ENCODE results near the gene CLDN15. TPM values are rescaled to one million over a fixed set of nuclear protein-coding genes. Genes with fewer than 3 reads are reported as not detected.
"Not testable (repeated sequence)": the region's sequence is repeated elsewhere in the genome, so short reads cannot be mapped to it uniquely, and the experiment has no call there.

CLDN15 gene
- total RNA-seq, result 2.9 TPM

DNA sequence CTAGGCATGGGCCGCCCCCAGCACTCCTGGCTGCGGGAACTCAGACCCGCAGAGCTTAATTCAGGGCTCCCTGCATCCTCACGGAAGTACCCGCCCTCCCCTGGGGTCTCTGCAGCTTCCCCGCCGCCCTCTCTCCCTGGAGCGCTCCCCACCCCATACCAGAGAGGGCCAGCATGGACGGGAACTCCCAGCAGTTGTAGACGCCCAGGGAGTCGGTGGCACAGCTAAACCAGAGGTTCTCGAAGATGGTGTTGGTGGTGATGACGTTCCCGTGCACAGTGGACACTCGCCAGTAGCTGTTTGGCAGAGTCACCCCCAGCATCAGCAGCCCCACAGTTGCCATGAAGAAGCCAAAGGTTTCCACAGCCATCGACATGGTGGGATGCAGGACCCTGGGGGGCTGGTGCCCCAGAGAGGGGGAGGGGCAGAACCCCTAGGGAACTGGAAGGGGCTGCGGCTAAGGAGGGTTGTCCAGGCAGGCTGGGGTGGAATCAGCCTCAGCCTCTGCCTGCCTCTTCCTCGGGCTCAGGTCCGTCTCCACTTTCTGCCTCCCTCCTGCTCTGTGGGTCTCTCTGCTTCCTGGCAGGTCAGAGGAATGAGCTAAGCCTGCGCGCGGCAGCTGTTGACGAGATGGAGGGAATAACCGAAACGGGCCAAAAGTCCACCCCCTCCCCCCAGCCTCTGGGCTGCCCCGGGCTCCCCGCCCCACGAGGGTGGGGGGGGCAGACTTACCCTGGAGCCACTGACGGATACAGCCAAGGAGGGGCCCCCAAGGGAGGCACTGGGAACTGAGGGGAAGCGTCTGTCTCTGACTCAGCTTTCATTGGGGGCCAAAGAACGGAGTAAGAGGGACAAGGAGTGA is at the start of gene CLDN15:
Gene CLDN15, minus strand, starts transcription at position 597 of the 862 bp plus-strand sequence. Its CDS starts 221 bp downstream, at position 376.
- no peak for FAIRE-seq
- peak in 1 of 2 donors; percentile 29 for DNase-seq (ENCODE audit: low spot score in 2 of 2)

- FAIRE-seq, result no peak
These were observed 49.4 kb upstream of the CLDN15 start for GRCh38 chr7:101287032-101287431.

DNA sequence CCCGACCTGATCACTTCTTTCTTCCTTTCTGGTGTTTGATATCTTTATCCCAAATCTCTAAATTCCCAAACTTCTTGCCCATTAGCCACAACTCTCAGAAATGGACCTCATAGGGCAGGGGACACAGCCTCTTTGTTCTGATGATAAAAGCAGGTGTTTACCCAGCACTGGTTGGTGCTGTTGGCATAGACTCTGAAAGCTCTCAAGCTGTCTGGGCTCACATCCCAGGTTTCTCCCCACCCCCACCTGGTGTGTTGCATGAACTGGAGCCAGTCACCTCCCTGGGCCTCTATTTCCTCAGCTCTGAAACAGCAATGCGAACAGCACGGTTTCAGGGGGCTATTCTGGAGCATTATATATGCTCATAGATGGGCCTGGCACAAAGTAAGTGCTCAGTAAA is 48.3 kb upstream of the CLDN15 start:
- FAIRE-seq; DNase-seq (ENCODE audit: low spot score in 2 of 2): not testable (repeated sequence)

More at GRCh38 chr7:101287032-101287431, 49.4 kb upstream of the CLDN15 start:
- DNase-seq (ENCODE audit: low spot score in 2 of 2), result no peak

DNA sequence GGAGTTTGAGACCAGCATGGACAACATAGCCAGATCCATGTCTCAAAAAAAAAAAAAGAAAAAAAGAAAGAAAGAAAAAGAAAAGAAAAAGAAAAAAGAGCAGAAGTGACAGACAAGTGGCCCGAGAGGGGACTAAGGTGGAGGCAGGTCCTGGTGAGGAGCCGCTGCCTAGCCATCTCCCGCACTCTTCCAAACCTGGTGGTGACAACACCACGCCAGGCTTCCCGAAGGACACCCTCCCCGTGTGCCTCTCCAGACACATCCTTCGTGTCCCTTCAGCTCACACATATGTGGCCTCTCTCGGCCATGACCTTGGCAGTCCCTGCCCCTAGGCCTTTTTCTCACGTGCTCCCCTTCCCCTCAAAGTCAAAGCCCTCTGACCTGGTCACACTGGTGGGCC is 47.6 kb upstream of the CLDN15 start:
- no peak for FAIRE-seq
- DNase-seq (ENCODE audit: low spot score in 2 of 2), result no peak

DNA sequence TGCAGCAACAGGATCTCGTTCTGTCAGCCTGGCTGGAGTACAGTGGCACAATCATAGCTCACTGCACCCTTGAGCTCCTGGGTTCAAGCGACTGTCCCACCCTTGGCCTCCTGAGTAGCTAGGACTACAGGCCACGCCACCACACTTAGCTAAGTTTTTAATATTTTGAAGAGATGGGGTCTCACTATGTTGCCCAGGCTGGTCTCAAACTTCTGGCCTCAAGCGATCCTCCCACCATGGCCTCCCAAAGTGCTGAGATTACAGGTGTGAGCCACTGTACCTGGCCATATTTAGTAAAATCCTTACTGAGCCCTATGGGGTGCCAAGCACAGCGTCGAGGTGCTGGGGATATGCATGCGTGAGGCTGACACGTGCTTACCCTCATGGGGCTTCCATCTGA is 43.3 kb upstream of the CLDN15 start:
- DNase-seq (ENCODE audit: low spot score in 2 of 2); FAIRE-seq: not testable (repeated sequence)

DNA sequence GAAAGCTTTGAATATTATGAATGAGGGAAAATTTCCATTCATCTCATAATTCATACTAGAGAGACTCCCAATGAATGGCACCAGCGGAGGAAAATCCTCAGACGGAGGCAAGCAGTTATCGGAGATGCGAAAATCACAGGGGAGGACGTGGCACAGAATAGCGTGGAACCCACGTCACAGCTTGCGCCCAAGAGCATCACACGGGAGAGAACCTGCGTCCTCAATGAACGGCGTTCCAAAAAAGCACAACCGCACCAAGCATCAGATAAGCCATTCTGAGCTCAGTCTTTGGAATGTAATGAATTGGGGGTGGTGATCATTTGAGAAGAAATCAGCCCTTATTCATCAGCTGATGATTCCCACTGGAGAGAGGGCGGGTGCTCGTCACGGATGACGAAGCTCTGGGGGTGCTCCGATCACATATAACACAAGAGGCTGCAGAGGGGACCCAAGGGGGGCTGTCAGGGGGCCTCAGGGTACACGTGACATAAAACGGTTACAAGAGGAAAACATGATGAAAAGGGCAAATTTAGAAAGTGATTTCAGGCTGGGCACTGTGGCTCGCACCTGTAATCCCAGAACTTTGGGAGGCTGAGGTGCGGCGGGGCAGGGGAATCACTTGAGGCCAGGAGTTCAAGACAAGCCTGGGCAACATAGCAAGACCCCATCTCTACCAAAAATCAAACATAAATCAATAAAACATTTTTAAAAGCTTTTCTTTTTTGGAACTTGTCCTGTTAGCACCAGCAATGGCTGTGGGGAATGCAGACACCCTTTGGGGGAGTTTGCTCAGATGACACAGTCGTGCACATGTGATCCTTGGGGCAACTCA is 41.1 kb upstream of the CLDN15 start:
- no peak for FAIRE-seq
- DNase-seq (ENCODE audit: low spot score in 2 of 2), result no peak

DNA sequence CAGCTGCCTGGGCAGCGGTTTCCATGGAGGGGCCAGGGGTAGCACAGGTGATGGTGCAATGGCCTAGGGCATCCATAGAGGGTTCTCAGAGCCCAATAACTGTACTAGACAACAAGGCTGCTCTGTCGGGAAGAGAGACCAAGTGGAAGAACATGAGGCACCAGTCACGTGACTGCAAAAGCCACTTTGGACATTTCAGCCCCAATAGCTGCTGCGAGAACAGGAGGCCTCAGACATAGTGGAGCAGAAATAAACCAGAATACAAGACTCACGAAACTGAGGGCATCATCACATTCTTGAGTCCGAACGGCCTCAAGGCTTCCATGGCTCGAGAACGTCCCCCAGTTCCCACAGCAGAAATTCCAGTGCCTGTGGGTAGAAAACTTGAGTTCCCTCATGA is 39.6 kb upstream of the CLDN15 start:
- DNase-seq (ENCODE audit: low spot score in 2 of 2) (no peak), FAIRE-seq (no peak)

DNA sequence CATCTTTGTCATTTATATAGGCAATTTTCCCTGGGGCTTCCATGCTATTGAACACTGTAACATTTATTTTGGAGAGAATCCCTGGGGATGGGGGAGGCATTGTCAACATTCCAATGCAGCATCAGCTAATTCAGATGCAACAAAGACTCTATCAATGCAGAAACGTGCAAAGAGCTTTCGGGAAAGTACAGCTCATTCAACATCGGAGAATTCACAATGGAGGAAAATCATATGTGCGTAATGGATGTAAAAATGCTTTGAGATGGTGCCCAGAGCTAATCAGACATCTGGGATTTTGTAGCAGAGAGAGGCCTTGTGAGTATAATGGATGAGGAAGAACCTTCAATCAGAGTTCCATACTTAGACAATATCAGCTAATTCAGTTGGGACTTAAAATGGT is 35.6 kb upstream of the CLDN15 start:
- DNase-seq (ENCODE audit: low spot score in 2 of 2) (no peak), FAIRE-seq (no peak)

DNA sequence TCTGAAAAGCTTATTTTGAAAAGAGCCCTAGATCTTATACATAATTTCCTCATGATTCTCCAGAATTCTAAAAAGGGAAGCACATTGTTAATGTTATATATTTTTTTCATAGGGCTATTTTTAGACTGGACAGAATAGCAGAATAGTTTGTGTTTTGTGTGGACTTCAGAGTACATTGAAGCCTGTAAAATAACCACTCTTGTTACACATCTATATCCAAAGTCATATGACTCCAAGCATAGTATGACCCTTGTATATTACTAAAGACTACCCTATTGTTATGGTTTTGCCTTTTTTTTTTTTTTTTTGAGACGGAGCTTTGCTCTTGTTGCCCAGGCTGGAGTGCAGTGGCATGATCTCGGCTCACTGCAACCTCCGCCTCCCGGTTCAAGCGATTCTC is 33.4 kb upstream of the CLDN15 start:
- no peak for DNase-seq (ENCODE audit: low spot score in 2 of 2)
- FAIRE-seq, result no peak

DNA sequence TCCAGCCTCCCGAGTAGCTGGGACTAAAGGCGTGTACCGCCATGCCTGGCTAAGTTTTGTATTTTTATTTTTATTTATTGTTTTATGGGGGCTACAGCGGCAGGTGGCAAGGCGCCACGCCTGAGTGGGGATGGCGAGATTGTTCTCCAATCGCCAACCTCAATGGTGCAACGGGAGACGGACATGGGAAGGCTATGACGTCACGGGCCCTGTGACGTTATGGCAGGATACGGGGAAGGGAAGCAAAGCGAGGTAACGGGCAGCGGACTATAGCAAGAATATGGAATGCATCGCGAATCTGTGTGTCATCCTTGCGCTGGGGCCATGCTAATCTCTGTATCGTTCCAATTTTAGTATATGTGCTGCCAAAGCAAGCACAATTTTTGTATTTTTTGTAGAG is 32.1 kb upstream of the CLDN15 start:
- no peak for DNase-seq (ENCODE audit: low spot score in 2 of 2)
- no peak for FAIRE-seq

GRCh38 chr7:101265622-101266516 is 28.3 kb upstream of the CLDN15 start:
- DNase-seq (ENCODE audit: low spot score in 2 of 2), result no peak
- no peak for FAIRE-seq

GRCh38 chr7:101264102-101264706 is 26.6 kb upstream of the CLDN15 start:
- FAIRE-seq; DNase-seq (ENCODE audit: low spot score in 2 of 2): not testable (repeated sequence)

DNA sequence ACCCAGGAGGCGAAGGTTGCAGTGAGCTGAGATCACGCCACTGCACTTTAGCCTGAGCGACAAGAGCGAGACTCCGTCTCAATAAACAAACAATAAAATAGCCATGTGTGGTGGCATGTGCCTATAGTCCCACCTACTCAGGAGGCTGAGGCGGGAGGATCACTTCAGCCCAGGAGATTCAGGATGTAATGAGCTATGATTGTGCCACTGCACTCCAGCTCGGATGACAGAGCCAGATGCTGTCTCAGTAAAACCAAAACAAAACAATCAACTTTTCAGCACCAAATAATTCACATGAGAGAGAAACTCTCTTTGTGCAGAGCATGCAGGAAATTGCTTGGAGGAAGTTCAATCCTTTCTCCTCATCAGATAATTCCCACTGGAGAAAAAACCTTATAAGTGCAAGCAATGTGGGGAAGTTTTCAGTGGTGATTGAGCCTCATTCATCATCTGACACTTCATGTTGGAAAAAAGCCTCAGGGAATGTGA is 20.7 kb upstream of the CLDN15 start:
- no peak for DNase-seq (ENCODE audit: low spot score in 2 of 2)
- FAIRE-seq, result no peak

GRCh38 chr7:101255796-101256195 is 18.2 kb upstream of the CLDN15 start:
- DNase-seq (ENCODE audit: low spot score in 2 of 2) (no peak), FAIRE-seq (no peak)

- DNase-seq (ENCODE audit: low spot score in 2 of 2); FAIRE-seq: not testable (repeated sequence)
These were observed 15.6 kb upstream of the CLDN15 start for GRCh38 chr7:101253199-101253598.

DNA sequence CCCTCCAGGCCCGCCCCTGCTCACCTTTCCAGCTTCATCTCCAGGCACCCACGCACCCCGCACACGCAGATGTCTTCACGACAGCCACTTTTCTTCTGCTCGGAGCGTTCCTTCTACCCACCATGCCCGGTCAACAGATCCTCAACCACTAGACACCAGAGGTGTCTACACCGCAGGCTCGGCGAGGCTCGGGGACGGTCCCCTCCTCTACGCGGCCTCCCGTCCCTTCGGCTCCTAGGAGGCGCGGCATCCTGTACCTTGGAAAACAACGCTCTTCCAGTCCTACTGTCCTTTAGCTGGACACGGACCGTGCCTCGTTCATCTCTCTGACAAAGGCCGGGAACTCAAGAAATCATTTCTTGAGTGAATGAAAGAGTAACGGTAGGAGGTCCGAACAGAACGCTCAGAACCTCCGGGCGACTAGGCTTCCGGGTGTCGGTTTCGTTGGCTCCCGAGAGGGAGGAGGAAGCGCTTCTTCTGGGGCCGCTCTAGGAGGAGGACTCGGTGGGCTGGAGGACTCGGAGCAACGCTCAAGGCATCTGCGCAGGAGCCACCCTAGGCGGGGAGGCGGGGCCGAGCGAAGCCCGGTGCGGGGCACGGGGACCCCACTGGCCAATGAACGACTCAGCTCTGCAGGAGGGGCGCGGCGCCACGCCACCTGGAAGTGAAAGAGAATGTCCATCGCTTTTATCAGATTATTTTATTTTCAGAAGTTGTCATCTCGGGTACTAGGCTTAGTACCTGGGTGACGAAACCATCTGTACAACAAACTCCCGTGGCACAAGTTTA is 14.5 kb upstream of the CLDN15 start:
- peak; percentile 80 to 93 for DNase-seq (ENCODE audit: low spot score in 2 of 2)
- no peak for FAIRE-seq

DNA sequence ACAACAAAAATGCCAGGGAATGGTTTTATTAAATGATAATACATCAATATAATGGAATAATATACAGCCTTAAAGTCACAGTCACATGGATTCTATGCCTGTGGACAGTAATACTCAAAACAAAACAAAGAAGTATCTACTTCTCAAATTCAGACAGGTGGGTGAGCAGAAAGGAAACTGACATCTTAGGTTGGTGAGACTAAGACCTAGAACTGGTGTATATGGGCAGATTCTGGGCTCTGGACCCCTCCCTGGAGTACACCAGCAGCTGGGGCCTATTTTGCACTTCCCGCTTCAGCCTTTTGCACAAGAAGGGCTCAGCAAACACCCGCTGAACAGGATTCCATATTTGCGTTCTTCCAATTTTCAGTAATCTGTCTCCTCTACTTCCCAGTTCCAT is 12.7 kb upstream of the CLDN15 start:
- DNase-seq (ENCODE audit: low spot score in 2 of 2) (no peak), FAIRE-seq (no peak)

DNA sequence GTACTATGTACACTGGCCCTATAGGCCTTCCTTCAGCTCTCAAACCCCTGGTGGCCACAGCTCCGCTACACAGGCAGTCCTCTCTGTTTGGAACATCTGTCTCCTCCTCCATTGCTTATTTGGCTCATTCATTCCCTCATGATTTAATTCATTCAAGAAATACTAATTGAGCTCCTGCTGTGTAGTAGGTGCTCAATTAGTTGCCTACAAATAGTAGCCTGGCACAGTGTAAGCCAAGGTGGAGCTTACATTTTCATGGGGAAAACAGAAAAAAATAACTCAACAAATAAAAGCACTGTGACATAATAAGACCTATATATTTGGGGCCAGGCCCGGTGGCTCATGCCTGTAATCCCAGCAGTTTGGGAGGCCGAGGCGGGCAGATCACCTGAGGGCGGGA is 10.7 kb upstream of the CLDN15 start:
- no peak for DNase-seq (ENCODE audit: low spot score in 2 of 2)
- FAIRE-seq, result no peak

- no peak for FAIRE-seq
- no peak for DNase-seq (ENCODE audit: low spot score in 2 of 2)
These were observed 7.6 kb upstream of the CLDN15 start for GRCh38 chr7:101245147-101245668.

All from frontal cortex (tissue), 4 donors.